Prostate gland (tissue), 2 donors: ENCODE results near the gene GUCY2D. TPM values are rescaled to one million over a fixed set of nuclear protein-coding genes. Genes with fewer than 3 reads are reported as not detected.
A peak's percentile ranks its signal among the peaks of the same experiment; 100 is the strongest.

Experiments
- DNase-seq: peaks from one replicate; pipeline ENCODE4 v3.0.0-alpha.2; 2019; ENCODE audit warnings: low spot score
- H3K27ac ChIP-seq, 2 donors: fragments of 200-600 bp; sonication (generic); 2 replicates each; pipeline ENCODE4 v1.5.1; 2017 to 2019
- H3K27me3 ChIP-seq: fragments of 200-600 bp; sonication (generic); replicated peaks from 2 replicates; pipeline ENCODE4 v1.5.1; 2019; ENCODE audit not compliant: insufficient read depth
- H3K36me3 ChIP-seq, 2 donors: fragments of 200-600 bp; sonication (generic); 1 replicate in 1 of 2; 2 replicates in 1 of 2; pipeline versions ENCODE4 v1.5.1 to v1.8.1; 2017 to 2019
- H3K4me1 ChIP-seq: fragments of 200-600 bp; sonication (generic); replicated peaks from 2 replicates; pipeline ENCODE4 v1.5.1; 2019
- H3K4me3 ChIP-seq, 2 donors: fragments of 200-600 bp; sonication (generic); 2 replicates each; pipeline ENCODE4 v1.5.1; 2017 to 2019
- H3K9me3 ChIP-seq: fragments of 200-600 bp; sonication (generic); 2 replicates; pipeline ENCODE4 v1.5.1; 2017
- POLR2A ChIP-seq: fragments of 450-650 bp; IDR thresholded peaks from one replicate; pipeline ENCODE4 v1.6.1; 2016; ENCODE audit warnings: antibody characterized with exemption, mild to moderate bottlenecking
- POLR2AphosphoS5 ChIP-seq: sonication (generic); formaldehyde crosslinking; IDR thresholded peaks from one replicate; pipeline ENCODE4 v1.6.1; 2017; ENCODE audit warnings: antibody characterized with exemption
- whole genome bisulfite sequencing: methylation state at CpG from one replicate; pipeline ENCODE4 v1.1.5; 2018; 5-methylcytosine and 5-hydroxymethylcytosine counted together
- intact Hi-C: fragments of 100-400 bp; cut with DNase I; formaldehyde crosslinking; loops from one replicate; pipeline ENCODE4 v1.14.2; 2022
- total RNA-seq, 2 donors: library from RNA; depleted of rRNA; stranded (reverse); fragments of >200 nt; gene quantifications; one replicate each; pipeline ENCODE4 v1.1.0, GENCODE V29; 2016
- TF ChIP-seq, protein P1 (sequence below), 4 experiments: fragments of 200-600 bp in 2 of 4; fragments of 450-650 bp in 2 of 4; sonication (generic) in 2 of 4; IDR thresholded peaks; 1 replicate in 3 of 4; 2 replicates in 1 of 4; pipeline ENCODE4 v1.5.1; 2016 to 2019; ENCODE audit warnings: antibody characterized with exemption in 4 of 4, mild to moderate bottlenecking in 2 of 4, moderate library complexity in 2 of 4

The GUCY2D gene
- total RNA-seq, 2 donors from 2014 or later: 1.8 TPM; not detected in 1

DNA sequence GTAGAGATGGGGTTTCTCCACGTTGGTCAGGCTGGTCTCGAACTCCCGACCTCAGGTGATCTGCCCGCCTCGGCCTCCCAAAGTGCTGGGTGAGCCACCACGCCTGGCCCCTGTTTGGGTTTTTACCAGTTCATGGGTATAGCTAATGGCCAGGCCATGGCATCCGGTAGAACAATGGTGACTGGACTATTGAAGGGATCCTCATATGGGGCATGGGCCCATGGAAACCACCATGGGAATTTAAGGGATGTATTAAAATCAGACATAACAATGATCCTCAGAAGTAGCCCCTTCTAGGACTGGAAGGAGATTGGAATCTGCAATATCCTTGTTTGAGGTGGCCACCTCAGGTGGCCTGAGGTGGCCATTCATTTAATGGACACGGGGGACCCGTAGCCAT lies 17.5 kb upstream of the GUCY2D start:
- Histone ChIP-seq H3K36me3 (no peaks in the 10 kb centered on the region), H3K9me3 (no peaks in the 10 kb centered on the region), H3K4me3 (no peak overlapping the region), H3K27me3 (no peaks in the 10 kb centered on the region), H3K4me1 (no peaks in the 10 kb centered on the region), H3K27ac (no peak overlapping the region)
- intact Hi-C loops: no loop called here
- 93% methylated on average over 9 of the region's 9 CpGs for WGBS
- DNase-seq: no peak
- no peak for TF ChIP-seq POLR2A
- TF ChIP-seq, protein P1, sequence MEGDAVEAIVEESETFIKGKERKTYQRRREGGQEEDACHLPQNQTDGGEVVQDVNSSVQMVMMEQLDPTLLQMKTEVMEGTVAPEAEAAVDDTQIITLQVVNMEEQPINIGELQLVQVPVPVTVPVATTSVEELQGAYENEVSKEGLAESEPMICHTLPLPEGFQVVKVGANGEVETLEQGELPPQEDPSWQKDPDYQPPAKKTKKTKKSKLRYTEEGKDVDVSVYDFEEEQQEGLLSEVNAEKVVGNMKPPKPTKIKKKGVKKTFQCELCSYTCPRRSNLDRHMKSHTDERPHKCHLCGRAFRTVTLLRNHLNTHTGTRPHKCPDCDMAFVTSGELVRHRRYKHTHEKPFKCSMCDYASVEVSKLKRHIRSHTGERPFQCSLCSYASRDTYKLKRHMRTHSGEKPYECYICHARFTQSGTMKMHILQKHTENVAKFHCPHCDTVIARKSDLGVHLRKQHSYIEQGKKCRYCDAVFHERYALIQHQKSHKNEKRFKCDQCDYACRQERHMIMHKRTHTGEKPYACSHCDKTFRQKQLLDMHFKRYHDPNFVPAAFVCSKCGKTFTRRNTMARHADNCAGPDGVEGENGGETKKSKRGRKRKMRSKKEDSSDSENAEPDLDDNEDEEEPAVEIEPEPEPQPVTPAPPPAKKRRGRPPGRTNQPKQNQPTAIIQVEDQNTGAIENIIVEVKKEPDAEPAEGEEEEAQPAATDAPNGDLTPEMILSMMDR (IDR thresholded peaks at IDR 0.05): no peak
- TF ChIP-seq POLR2AphosphoS5: no peak

DNA sequence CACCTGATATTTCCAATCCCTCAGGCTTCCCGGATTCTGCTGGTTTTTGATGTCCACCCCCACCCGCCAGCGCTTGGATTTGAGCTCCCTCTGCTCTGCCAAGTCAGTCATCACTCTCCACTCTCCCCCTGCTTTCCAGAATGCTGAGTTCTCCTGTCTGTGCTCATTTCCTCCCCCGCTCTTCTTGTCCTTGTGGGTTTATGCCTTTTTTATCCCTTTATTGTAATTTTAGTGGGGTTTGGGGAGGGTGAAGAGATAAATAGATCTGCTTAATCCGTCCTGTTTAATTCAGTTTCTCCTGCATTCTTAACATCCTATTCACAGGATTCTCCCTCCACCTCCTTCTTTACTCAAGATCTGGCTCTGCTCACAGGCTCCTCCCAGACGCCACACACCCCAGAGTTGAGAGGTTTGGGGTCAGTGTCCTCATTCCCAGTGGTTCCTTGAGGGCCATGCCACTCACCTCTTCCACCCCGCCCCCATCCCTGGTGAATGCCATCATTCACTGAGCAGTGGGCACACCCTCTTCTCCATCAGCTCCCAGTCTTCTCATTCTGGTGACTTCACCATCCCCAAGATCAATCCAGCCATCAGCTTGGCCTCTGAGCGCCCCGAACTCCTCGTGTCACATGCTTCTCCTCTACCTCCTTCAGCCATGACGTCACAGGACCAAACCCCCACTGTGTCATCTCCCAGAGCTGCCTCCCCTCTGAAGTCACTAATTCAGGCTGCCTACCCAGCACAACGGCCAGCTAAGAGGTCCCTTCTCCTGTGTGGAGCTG lies 15.1 kb upstream of the GUCY2D start:
- no peak overlapping the region for H3K27ac ChIP-seq
- H3K36me3 ChIP-seq: no peaks in the 10 kb centered on the region
- intact Hi-C loops: no loop called here
- H3K9me3 ChIP-seq: no peaks in the 10 kb centered on the region
- 67% methylated on average over 12 of the region's 12 CpGs for WGBS
- no peak for DNase-seq
- H3K4me3 ChIP-seq: no peak overlapping the region
- no peak for TF ChIP-seq POLR2AphosphoS5
- TF ChIP-seq POLR2A: no peak
- TF ChIP-seq, protein P1 (IDR thresholded peaks at IDR 0.05): no peak
- no peaks in the 10 kb centered on the region for H3K27me3 ChIP-seq
- no peaks in the 10 kb centered on the region for H3K4me1 ChIP-seq

DNA sequence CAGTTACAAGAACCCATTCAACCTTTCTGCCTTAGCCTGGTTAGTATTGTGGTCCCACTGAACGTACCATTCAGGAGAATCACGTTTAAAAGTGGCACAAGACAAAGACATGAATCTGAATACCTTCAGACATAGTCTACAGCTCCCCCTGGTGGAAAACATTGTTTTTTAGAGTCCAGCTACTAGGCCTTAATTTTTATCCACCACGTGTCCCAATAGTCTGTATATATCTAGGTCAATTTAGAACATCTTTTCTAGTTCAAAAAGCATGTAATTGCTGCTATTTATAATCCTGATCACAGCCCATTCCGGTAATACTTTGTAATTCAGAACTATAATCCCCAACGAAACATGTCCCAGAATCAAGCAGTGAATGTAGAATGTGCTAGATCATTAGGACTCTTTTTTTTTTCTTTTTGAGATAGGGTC lies 13.7 kb upstream of the GUCY2D start:
- H3K9me3 ChIP-seq: no peaks in the 10 kb centered on the region
- peak; percentile 83 for DNase-seq
- 21% methylated on average over 5 of the region's 5 CpGs for WGBS
- no peaks in the 10 kb centered on the region for H3K4me1 ChIP-seq
- no peaks in the 10 kb centered on the region for H3K36me3 ChIP-seq
- TF ChIP-seq POLR2AphosphoS5 (peak; percentile 72), POLR2A (no peak)
- TF ChIP-seq, protein P1 (IDR thresholded peaks at IDR 0.05): peak; percentile 30 to 96 (median 87)
- intact Hi-C loops: loop anchor here (2.0 kb wide), 2 partner anchors 76 to 126 kb away; no protein-coding TSS in a partner anchor
- no peak overlapping the region for H3K4me3 ChIP-seq
- H3K27ac ChIP-seq: no peak overlapping the region
- H3K27me3 ChIP-seq: no peaks in the 10 kb centered on the region

DNA sequence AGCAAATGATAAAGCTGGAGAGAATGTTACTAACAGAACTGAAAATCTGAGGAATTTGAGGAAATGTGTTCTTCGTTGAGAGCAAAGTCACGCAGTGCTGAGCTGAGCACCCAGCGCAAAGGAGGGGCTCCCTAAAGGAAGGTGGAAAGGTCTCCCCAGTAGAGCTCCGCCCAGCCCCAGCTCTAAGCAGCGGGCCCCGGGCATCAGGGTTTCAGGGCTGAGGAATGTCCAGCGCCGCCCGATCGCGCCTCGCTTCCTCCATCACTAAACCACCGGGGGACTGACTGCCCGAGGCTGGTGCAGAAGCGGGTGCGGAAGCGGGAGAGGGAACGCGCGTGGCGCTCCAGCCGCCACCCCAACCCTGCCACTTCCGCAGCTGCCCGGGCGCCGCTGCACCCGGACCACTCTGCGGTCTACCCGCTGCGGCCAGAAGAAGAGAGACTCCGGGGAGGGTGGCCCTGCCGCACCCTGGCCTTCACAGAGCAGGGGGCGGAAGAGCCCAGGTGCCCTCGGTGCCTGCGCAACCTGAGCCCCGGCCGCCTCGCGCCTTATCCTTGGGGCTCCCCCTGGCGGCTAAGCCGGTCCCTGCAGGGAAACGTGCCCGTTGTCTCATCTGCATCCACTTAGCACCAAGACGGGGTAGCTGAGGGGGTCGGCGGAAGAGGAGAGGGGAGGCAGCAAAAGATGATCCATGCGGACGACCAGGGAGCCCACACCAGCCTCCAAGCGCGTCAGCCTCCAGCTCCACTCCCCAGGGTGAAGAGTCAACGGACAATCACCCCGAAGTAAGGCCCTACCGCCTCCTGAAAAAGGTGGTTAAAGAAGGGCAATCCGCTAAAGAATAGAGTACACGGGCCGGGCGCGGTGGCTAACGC lies 12.4 kb upstream of the GUCY2D start:
- Histone ChIP-seq H3K27me3 (no peaks in the 10 kb centered on the region), H3K4me1 (no peaks in the 10 kb centered on the region), H3K36me3 (no peaks in the 10 kb centered on the region), H3K27ac (peak overlapping the region; percentile 57 to 67), H3K9me3 (no peaks in the 10 kb centered on the region), H3K4me3 (peak overlapping the region; percentile 43 to 49)
- peak; percentile 79 for DNase-seq
- intact Hi-C loops: loop anchor here (2.0 to 10.0 kb wide), 3 partner anchors 77 to 245 kb away; no protein-coding TSS in a partner anchor
- TF ChIP-seq POLR2AphosphoS5: peak; percentile 52
- no peak for TF ChIP-seq POLR2A
- TF ChIP-seq, protein P1 (IDR thresholded peaks at IDR 0.05): peak; percentile 94 to 98 (median 97)
- WGBS: 5% methylated on average over 54 of the region's 59 CpGs
